ENCODE results near the gene RGS13.

DNA sequence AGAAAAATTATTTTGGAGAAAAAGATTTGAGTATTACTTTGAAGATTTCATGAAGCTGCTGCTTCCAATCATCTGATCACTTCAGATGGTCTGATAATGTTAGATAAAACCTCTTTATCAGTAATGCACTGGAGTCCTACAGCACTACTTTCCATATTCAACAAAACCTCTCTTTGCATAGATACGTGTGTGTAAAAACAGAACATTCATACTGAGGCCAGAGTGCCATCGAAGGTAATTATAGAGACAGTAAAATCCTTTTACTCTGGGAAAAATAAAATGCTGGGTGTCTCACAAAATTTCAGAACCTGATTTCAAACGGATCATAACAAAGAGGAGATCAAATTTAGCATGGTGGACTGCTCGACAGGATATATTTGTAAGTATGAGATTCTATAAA lies at the start of gene RGS13:
- TF ChIP-seq, protein P1, sequence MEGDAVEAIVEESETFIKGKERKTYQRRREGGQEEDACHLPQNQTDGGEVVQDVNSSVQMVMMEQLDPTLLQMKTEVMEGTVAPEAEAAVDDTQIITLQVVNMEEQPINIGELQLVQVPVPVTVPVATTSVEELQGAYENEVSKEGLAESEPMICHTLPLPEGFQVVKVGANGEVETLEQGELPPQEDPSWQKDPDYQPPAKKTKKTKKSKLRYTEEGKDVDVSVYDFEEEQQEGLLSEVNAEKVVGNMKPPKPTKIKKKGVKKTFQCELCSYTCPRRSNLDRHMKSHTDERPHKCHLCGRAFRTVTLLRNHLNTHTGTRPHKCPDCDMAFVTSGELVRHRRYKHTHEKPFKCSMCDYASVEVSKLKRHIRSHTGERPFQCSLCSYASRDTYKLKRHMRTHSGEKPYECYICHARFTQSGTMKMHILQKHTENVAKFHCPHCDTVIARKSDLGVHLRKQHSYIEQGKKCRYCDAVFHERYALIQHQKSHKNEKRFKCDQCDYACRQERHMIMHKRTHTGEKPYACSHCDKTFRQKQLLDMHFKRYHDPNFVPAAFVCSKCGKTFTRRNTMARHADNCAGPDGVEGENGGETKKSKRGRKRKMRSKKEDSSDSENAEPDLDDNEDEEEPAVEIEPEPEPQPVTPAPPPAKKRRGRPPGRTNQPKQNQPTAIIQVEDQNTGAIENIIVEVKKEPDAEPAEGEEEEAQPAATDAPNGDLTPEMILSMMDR (IDR thresholded peaks at IDR 0.05) = no peak
- TF ChIP-seq POLR2A (IDR thresholded peaks at IDR 0.05) = no peak
